GM13977 (cell line): Measurements from ENCODE around the gene HCFC2.

Experiments
- DNase-seq: peaks from one replicate; pipeline ENCODE4 v3.0.0; 2012; ENCODE audit warnings: low spot score
- in situ Hi-C: fragments of 300-500 bp; cut with MboI; formaldehyde crosslinking; loops from one replicate; pipeline ENCODE4 v1.12.0; 2022; ENCODE audit warnings: low sequenced_read_pairs, low pct_unique_long_range_greater_than_20kb, mixed read lengths, inconsistent platforms; ENCODE audit not compliant: unreplicated experiment
- TF ChIP-seq, protein P1 (sequence below): IDR thresholded peaks from 2 replicates; pipeline ENCODE4 v1.5.1; 2012; ENCODE audit warnings: mild to moderate bottlenecking, control low read depth; ENCODE audit not compliant: insufficient read depth; ENCODE audit errors: extremely low read depth, missing control alignments

HCFC2 gene

DNA sequence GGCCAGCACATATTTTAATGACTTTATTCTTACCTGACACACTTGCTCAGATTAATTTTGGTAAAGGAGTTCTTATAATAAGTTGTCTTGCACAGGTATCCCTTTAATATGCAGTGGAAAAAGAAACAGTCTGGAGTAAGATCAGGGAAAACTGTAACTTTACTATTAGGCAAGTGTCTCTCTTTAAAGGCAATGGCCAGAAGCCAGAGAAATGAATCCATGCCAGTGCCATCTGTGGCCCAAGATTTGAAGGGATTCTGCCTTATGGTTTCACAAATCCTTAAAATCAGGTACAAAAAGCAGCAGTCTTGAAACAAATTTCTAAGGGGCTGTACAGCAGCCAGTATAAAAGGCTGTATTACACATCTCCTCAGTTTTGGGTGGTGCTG, 51.2 kb downstream of the HCFC2 start:
- in situ Hi-C loops = no loop called here
- TF ChIP-seq, protein P1, sequence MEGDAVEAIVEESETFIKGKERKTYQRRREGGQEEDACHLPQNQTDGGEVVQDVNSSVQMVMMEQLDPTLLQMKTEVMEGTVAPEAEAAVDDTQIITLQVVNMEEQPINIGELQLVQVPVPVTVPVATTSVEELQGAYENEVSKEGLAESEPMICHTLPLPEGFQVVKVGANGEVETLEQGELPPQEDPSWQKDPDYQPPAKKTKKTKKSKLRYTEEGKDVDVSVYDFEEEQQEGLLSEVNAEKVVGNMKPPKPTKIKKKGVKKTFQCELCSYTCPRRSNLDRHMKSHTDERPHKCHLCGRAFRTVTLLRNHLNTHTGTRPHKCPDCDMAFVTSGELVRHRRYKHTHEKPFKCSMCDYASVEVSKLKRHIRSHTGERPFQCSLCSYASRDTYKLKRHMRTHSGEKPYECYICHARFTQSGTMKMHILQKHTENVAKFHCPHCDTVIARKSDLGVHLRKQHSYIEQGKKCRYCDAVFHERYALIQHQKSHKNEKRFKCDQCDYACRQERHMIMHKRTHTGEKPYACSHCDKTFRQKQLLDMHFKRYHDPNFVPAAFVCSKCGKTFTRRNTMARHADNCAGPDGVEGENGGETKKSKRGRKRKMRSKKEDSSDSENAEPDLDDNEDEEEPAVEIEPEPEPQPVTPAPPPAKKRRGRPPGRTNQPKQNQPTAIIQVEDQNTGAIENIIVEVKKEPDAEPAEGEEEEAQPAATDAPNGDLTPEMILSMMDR = no peak
- no peak for DNase-seq

DNA sequence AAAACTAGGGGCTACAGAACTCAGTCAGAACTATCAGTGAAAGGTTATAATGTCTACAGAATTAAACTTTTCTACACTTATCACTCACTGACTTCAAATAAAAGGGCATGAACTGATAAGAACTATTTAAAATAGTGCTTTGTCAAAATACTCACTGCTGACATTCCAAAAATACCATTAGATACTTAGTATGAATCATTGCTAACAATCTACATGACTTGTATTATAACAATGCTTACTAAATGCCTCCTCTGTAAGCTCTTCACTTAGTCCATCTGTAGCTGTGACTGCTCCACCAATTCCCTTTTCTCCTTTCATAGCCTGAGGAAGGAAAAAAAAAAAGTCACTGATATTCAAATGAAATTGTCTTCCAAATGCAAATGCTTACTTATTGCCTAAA, 56.7 kb downstream of the HCFC2 start:
- TF ChIP-seq, protein P1 = no peak
- in situ Hi-C loops = no loop called here
- no peak for DNase-seq

DNA sequence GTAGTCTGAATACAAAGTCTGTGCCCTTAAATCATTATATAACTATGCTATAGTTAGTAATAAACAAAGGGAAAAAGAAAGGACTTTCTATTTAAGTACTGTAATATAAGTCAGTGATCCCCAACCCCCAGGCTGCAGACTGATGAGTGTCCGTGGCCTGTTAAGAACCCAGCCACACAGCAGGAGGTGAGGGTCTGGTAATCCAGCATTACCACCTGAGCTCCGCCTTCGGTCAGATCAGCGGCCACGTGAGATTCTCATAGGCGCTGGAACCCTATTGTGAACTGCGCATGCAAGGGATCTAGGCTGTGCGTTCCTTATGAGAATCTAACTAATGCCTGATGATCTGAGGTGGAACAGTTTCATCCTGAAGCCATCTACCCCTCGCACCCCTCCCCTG, 58.0 kb downstream of the HCFC2 start:
- no peak for DNase-seq
- TF ChIP-seq, protein P1 = no peak
- in situ Hi-C loops = no loop called here

DNA sequence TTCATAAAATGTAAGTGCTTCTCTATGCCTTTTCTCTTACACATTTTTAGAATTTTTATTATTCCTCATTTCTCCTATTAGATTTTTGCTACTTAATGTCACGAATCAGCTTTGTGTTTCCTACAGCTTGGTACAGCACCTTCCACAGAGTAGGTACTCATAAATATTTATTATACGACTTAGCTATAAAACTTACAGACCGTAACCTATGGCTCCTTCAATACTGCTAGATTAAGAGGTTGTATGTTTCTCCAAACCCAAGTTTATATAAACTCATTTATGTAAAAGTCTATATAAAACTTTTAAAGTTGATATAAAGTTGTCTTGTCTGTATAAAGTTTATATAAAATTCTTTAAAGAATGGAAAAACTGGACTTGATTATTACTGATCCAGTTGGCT, 62.2 kb downstream of the HCFC2 start:
- in situ Hi-C loops = no loop called here
- TF ChIP-seq, protein P1 = no peak
- no peak for DNase-seq

DNA sequence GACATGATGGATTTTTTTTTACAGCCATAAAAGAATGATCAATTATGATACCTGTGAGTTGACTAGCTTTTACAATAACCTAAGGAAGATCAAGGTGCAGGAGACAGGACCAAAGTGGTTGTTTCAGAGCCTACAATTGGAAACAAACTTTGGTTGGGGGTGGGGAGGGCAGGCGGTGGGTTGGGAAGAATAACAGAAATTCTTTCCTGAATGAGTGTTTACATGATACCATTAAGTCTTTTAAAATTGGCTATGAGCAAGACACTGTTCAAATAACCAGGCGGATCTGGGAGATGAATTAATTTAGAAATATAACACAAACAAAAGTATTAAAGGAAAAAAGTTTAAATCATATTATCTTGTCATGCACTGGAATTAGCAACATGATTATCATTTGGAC, 66.4 kb downstream of the HCFC2 start:
- DNase-seq = no peak
- in situ Hi-C loops = no loop called here
- TF ChIP-seq, protein P1 = no peak

DNA sequence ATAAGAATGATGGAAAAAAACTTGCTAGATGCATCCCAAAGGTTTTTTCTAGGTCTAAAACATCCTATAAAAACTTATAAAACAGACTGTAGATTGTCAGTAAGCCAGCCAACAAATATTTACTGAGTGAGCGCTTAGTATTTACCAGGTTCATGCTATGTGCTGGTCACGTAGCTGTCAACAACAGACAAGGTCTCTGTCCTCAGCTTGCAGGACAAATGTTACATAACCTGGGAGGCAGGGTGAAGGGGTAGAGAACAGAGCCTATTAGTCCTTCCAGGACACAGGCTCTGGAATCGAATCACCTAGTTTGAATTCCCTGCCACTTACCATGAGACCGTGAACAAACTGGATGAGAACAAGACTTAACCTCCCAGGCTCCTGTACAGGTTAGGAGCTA, 67.3 kb downstream of the HCFC2 start:
- in situ Hi-C loops = no loop called here
- DNase-seq = no peak
- TF ChIP-seq, protein P1 = no peak

DNA sequence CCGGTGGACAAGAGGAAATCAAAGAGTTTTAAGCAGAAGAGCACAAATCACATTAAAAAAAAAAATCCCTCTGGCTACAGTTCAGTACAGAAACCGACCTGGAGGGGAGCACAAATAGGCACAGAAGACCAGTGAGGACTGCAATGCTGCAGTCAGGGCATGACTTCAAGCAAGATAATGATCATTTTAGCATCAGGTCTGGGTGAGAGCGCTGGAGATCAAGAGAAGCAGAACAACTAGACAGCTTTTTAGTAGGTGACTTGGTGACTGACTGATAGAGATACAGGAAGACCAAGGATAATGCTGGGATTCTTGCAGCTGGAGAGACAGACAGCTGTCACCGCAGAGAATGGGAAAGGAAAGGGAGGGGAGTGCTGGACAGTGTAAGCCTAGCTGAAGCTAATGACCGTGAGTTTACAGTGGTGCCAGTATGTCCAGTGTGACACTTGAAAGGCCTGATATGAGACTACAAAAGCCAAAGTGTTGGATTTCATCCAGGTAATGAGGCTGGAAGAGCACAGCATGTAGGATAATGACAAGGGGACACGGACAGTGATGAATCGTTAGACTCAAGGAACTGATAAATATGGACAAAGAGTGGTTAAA, 68.1 kb downstream of the HCFC2 start:
- in situ Hi-C loops = no loop called here

More for the DNA sequence above, 68.1 kb downstream of the HCFC2 start:
- TF ChIP-seq, protein P1 = no peak
- DNase-seq = no peak
